HCT116 (cell line): ENCODE data around the gene SLC34A3. TPM values are rescaled to one million over a fixed set of nuclear protein-coding genes. Genes with fewer than 3 reads are reported as not detected.

Experiments used
- ATAC-seq: fragments of 200-7000 bp; cut with Tn5 transposase; 2 replicates; pipeline ENCODE4 v1.9.1; 2020; ENCODE audit warnings: mild to moderate bottlenecking, moderate library complexity
- BruUV-seq: library from RNA; stranded (reverse); fragments of 400-500 nt; replicated peaks from 2 replicates; lab custom pipeline; 2021; lab: Mats Ljungman, UMichigan
- CTCF ChIA-PET: fragments of 300-600 bp; sonication (Branson Sonifier 250); formaldehyde crosslinking; loops from one replicate; lab custom pipeline; 2021; ENCODE audit warnings: antibody characterized with exemption; lab: Charles Lee
- POLR2A ChIA-PET: fragments of 300-600, 350-600 bp; sonication (Branson Sonifier 250); formaldehyde crosslinking; loops from one replicate; lab custom pipeline; 2021; ENCODE audit warnings: antibody characterized with exemption; lab: Charles Lee
- RAD21 ChIA-PET, 2 experiments: fragments of 300-600 bp; sonication (Branson Sonifier 250); formaldehyde crosslinking; loops; one replicate each; lab custom pipeline; 2023; ENCODE audit warnings: low total read pairs in 2 of 2; ENCODE audit not compliant: uncharacterized antibody in 2 of 2, unreplicated experiment in 2 of 2, low non-redundant PET in 1 of 2; lab: Charles Lee
- DNase-seq: peaks from one replicate; pipeline ENCODE4 v3.0.0-alpha.2; 2010; ENCODE audit warnings: low read depth, low spot score
- H2AFZ ChIP-seq: fragments of 200-600 bp; shearing (Covaris generic), sonication (generic); 2 replicates; pipeline ENCODE4 v1.6.1; 2017; ENCODE audit warnings: low read depth, mixed run types, mixed read lengths, antibody characterized with exemption, low read length; ENCODE audit not compliant: poor library complexity, severe bottlenecking
- H3K27ac ChIP-seq: 2 replicates; pipeline ENCODE4 v1.5.1; 2012; ENCODE audit warnings: low read depth, low read length
- H3K27me3 ChIP-seq: fragments of 200-600 bp; sonication (generic); 2 replicates; pipeline ENCODE4 v1.6.1; 2016; ENCODE audit warnings: mixed run types, low read length, mixed read lengths; ENCODE audit not compliant: insufficient read depth
- H3K36me3 ChIP-seq, 2 experiments: fragments of 200-500 bp in 1 of 2; fragments of 200-600 bp in 1 of 2; sonication (Bioruptor generic) in 1 of 2; sonication (generic) in 1 of 2; 2 replicates each; pipeline versions ENCODE4 v1.5.1 to v1.6.1; 2014 to 2016; ENCODE audit warnings: low read length in 2 of 2, inconsistent platforms in 1 of 2, mixed read lengths in 1 of 2, mixed run types in 1 of 2; ENCODE audit not compliant: insufficient read depth in 2 of 2, control insufficient read depth in 1 of 2
- H3K4me1 ChIP-seq, 2 experiments: fragments of 200-600 bp in 1 of 2; sonication (generic) in 1 of 2; 2 replicates each; pipeline versions ENCODE4 v1.5.1 to v1.6.1; 2012 to 2017; ENCODE audit warnings: low read length in 2 of 2, inconsistent platforms in 1 of 2, mild to moderate bottlenecking in 1 of 2, mixed read lengths in 1 of 2, mixed run types in 1 of 2, moderate library complexity in 1 of 2; ENCODE audit not compliant: insufficient read depth in 2 of 2, control insufficient read depth in 1 of 2
- H3K4me2 ChIP-seq: fragments of 200-600 bp; sonication (generic); 2 replicates; pipeline ENCODE4 v1.6.1; 2017; ENCODE audit warnings: mixed run types, low read length, mixed read lengths
- H3K4me3 ChIP-seq, 2 experiments: fragments of 200-600 bp in 1 of 2; sonication (generic) in 1 of 2; replicated peaks in 1 of 2; 2 replicates each; pipeline ENCODE4 v1.5.1; 2011 to 2016; ENCODE audit warnings: low read length in 2 of 2, control low read depth in 1 of 2, low read depth in 1 of 2, mild to moderate bottlenecking in 1 of 2, mixed read lengths in 1 of 2, mixed run types in 1 of 2
- H3K79me2 ChIP-seq: fragments of 200-600 bp; sonication (generic); 2 replicates; pipeline ENCODE4 v1.6.1; 2017; ENCODE audit warnings: mild to moderate bottlenecking, mixed run types, low read length, moderate library complexity, mixed read lengths; ENCODE audit not compliant: insufficient read depth
- H3K9ac ChIP-seq: fragments of 200-600 bp; sonication (generic); 2 replicates; pipeline ENCODE4 v1.6.1; 2016; ENCODE audit warnings: low read length, mixed read lengths
- H3K9me2 ChIP-seq: fragments of 200-600 bp; sonication (generic), shearing (Covaris generic); 2 replicates; pipeline ENCODE4 v1.6.1; 2017; ENCODE audit warnings: mixed run types, mild to moderate bottlenecking, moderate library complexity; ENCODE audit not compliant: insufficient read depth
- H3K9me3 ChIP-seq, 2 experiments: fragments of 200-500 bp in 1 of 2; fragments of 200-600 bp in 1 of 2; sonication (Bioruptor generic) in 1 of 2; sonication (generic) in 1 of 2; 2 replicates each; pipeline ENCODE4 v1.6.1; 2014 to 2017; ENCODE audit warnings: low read length in 2 of 2, mixed read lengths in 2 of 2, inconsistent platforms in 1 of 2, low read depth in 1 of 2, mild to moderate bottlenecking in 1 of 2, mixed run types in 1 of 2, moderate library complexity in 1 of 2; ENCODE audit not compliant: control insufficient read depth in 1 of 2, insufficient read depth in 1 of 2
- H4K20me1 ChIP-seq: fragments of 200-600 bp; sonication (generic), shearing (Covaris generic); 2 replicates; pipeline ENCODE4 v1.6.1; 2017; ENCODE audit warnings: mixed run types, mild to moderate bottlenecking, moderate library complexity; ENCODE audit not compliant: insufficient read depth
- CEBPB ChIP-seq: IDR thresholded peaks from 2 replicates; pipeline ENCODE4 v1.6.1; 2012; ENCODE audit warnings: low read depth
- EGR1 ChIP-seq: IDR thresholded peaks from 2 replicates; pipeline ENCODE4 v1.6.1; 2012; ENCODE audit warnings: low read depth
- EZH2 ChIP-seq: fragments of 200-600 bp; sonication (generic); IDR thresholded peaks from 2 replicates; pipeline ENCODE4 v1.6.1; 2017; ENCODE audit warnings: antibody characterized with exemption, mixed run types
- EZH2phosphoT487 ChIP-seq: fragments of 200-600 bp; IDR thresholded peaks from 2 replicates; pipeline ENCODE4 v1.6.1; 2018; ENCODE audit warnings: antibody characterized with exemption, borderline replicate concordance
- FOSL1 ChIP-seq: IDR thresholded peaks from 2 replicates; pipeline ENCODE4 v1.6.1; 2012; ENCODE audit warnings: low read depth
- SIN3A ChIP-seq: IDR thresholded peaks from 2 replicates; pipeline ENCODE4 v1.6.1; 2012; ENCODE audit warnings: low read depth
- SRF ChIP-seq: IDR thresholded peaks from 2 replicates; pipeline ENCODE4 v1.6.1; 2012; ENCODE audit warnings: low read depth
- ZNF274 ChIP-seq: fragments of 200-500 bp; sonication (Bioruptor generic); IDR thresholded peaks from 2 replicates; pipeline ENCODE4 v1.6.1; 2014; ENCODE audit warnings: mild to moderate bottlenecking, low read depth, low read length, inconsistent platforms
- intact Hi-C: fragments of 100-400 bp; cut with micrococcal nuclease; formaldehyde crosslinking; loops from 2 replicates; pipeline ENCODE4 v1.10.0; 2022
- total RNA-seq: library from RNA; stranded (reverse); gene quantifications from one replicate; pipeline ENCODE4 v1.2.1, GENCODE V29; 2021; ENCODE audit not compliant: unreplicated experiment
- TF ChIP-seq, protein P1 (sequence below), 3 experiments: fragments of 200-600 bp in 1 of 3; sonication (generic) in 1 of 3; IDR thresholded peaks in 2 of 3; conservative IDR thresholded peaks in 1 of 3; 2 replicates each; pipeline ENCODE4 v1.5.1; 2012 to 2017; ENCODE audit warnings: low read depth in 2 of 3, low read length in 2 of 3, antibody characterized with exemption in 1 of 3, borderline replicate concordance in 1 of 3, control low read depth in 1 of 3, mild to moderate bottlenecking in 1 of 3, mixed read lengths in 1 of 3, mixed run types in 1 of 3, moderate library complexity in 1 of 3; ENCODE audit not compliant: insufficient read depth in 1 of 3
- TF ChIP-seq, protein P2 (sequence below): IDR thresholded peaks from 2 replicates; pipeline ENCODE4 v1.6.1; 2012; ENCODE audit warnings: low read depth
- TF ChIP-seq, protein P3 (sequence below): IDR thresholded peaks from 2 replicates; pipeline ENCODE4 v1.6.1; 2012
- TF ChIP-seq, protein P4 (sequence below): IDR thresholded peaks from 2 replicates; pipeline ENCODE4 v1.6.1; 2011; ENCODE audit warnings: mild to moderate bottlenecking, low read length, moderate library complexity; ENCODE audit not compliant: insufficient replicate concordance; ENCODE audit errors: extremely low read depth

Gene SLC34A3
- total RNA-seq, 1 experiment from 2014 or later = 0.15 TPM

DNA sequence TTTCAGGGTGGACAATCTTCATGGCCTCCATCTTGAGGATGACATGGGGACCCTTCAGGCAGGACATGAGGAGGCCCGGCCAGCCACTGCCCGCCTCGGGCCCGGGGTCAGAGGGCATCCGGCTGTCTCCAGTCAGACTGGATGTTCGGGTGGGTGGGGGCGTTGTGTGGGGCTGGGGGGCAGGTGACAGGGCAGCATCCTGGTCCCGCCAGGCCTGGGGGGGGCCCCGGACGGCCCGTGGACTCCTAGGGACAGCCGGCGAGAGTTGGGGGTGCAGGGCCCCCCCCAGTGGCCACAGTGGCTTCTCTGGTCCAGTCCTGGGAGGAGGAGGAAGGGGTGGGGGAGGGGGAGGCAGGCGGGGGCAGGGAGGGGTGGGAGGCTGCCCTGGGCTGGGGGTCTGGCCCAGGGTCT lies 9.6 kb upstream of the SLC34A3 start:
- CTCF ChIA-PET = interaction anchor here (0.7 kb wide), 1 partner anchor 23 kb away, joined by 6 read pairs; no protein-coding TSS in a partner anchor
- no peak overlapping the region for H3K9ac ChIP-seq
- ATAC-seq (no peak), DNase-seq (no peak)
- intact Hi-C loops = loop anchor here (10.0 kb wide), 1 partner anchor 436 kb away; no protein-coding TSS in a partner anchor
- no TSS peak for BruUV-seq
- no peaks in the 10 kb centered on the region for H3K9me2 ChIP-seq
- peaks cover 48 to 80% of the 10 kb centered on the region in 2 experiments for H3K4me1 ChIP-seq
- peak overlapping the region; percentile 74 for H3K4me2 ChIP-seq
- POLR2A ChIA-PET = interaction anchor here (1.2 kb wide), 1 partner anchor 20 kb away, joined by 3 read pairs; the partner anchor contains the start of gene TUBB4B
- peak overlapping the region; percentile 50 to 60; a peak in 3 of 4 replicates for H3K4me3 ChIP-seq
- RAD21 ChIA-PET = no interaction called here
- no peaks in the 10 kb centered on the region for H3K36me3 ChIP-seq
- H3K27ac ChIP-seq = peak overlapping the region; percentile 98; the same call in 1 of the 2 replicates
- H3K27me3 ChIP-seq = no peaks in the 10 kb centered on the region
- H3K9me3 ChIP-seq = no peaks in the 10 kb centered on the region
- no peaks in the 10 kb centered on the region for H3K79me2 ChIP-seq
- no peaks in the 10 kb centered on the region for H4K20me1 ChIP-seq
- no peak for TF ChIP-seq ZNF274
- TF ChIP-seq, protein P1, sequence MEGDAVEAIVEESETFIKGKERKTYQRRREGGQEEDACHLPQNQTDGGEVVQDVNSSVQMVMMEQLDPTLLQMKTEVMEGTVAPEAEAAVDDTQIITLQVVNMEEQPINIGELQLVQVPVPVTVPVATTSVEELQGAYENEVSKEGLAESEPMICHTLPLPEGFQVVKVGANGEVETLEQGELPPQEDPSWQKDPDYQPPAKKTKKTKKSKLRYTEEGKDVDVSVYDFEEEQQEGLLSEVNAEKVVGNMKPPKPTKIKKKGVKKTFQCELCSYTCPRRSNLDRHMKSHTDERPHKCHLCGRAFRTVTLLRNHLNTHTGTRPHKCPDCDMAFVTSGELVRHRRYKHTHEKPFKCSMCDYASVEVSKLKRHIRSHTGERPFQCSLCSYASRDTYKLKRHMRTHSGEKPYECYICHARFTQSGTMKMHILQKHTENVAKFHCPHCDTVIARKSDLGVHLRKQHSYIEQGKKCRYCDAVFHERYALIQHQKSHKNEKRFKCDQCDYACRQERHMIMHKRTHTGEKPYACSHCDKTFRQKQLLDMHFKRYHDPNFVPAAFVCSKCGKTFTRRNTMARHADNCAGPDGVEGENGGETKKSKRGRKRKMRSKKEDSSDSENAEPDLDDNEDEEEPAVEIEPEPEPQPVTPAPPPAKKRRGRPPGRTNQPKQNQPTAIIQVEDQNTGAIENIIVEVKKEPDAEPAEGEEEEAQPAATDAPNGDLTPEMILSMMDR (IDR thresholded peaks at IDR 0.05 in 2 of 3, conservative IDR thresholded peaks at IDR 0.05 in 1 of 3; ENCODE audit: borderline replicate concordance in 1 of 3, insufficient read depth in 1 of 3, low read depth in 2 of 3, low read length in 2 of 3) = no peak
- TF ChIP-seq EGR1 = no peak
- TF ChIP-seq EZH2phosphoT487 = no peak
- TF ChIP-seq, protein P2, sequence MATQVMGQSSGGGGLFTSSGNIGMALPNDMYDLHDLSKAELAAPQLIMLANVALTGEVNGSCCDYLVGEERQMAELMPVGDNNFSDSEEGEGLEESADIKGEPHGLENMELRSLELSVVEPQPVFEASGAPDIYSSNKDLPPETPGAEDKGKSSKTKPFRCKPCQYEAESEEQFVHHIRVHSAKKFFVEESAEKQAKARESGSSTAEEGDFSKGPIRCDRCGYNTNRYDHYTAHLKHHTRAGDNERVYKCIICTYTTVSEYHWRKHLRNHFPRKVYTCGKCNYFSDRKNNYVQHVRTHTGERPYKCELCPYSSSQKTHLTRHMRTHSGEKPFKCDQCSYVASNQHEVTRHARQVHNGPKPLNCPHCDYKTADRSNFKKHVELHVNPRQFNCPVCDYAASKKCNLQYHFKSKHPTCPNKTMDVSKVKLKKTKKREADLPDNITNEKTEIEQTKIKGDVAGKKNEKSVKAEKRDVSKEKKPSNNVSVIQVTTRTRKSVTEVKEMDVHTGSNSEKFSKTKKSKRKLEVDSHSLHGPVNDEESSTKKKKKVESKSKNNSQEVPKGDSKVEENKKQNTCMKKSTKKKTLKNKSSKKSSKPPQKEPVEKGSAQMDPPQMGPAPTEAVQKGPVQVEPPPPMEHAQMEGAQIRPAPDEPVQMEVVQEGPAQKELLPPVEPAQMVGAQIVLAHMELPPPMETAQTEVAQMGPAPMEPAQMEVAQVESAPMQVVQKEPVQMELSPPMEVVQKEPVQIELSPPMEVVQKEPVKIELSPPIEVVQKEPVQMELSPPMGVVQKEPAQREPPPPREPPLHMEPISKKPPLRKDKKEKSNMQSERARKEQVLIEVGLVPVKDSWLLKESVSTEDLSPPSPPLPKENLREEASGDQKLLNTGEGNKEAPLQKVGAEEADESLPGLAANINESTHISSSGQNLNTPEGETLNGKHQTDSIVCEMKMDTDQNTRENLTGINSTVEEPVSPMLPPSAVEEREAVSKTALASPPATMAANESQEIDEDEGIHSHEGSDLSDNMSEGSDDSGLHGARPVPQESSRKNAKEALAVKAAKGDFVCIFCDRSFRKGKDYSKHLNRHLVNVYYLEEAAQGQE = no peak
- no peak for TF ChIP-seq EZH2
- TF ChIP-seq, protein P3, sequence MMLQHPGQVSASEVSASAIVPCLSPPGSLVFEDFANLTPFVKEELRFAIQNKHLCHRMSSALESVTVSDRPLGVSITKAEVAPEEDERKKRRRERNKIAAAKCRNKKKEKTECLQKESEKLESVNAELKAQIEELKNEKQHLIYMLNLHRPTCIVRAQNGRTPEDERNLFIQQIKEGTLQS = no peak
- TF ChIP-seq SRF = no peak
- TF ChIP-seq CEBPB = no peak
- TF ChIP-seq SIN3A = no peak
- TF ChIP-seq FOSL1 = no peak
- TF ChIP-seq, protein P4, sequence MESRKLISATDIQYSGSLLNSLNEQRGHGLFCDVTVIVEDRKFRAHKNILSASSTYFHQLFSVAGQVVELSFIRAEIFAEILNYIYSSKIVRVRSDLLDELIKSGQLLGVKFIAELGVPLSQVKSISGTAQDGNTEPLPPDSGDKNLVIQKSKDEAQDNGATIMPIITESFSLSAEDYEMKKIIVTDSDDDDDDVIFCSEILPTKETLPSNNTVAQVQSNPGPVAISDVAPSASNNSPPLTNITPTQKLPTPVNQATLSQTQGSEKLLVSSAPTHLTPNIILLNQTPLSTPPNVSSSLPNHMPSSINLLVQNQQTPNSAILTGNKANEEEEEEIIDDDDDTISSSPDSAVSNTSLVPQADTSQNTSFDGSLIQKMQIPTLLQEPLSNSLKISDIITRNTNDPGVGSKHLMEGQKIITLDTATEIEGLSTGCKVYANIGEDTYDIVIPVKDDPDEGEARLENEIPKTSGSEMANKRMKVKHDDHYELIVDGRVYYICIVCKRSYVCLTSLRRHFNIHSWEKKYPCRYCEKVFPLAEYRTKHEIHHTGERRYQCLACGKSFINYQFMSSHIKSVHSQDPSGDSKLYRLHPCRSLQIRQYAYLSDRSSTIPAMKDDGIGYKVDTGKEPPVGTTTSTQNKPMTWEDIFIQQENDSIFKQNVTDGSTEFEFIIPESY = no peak
- H2AFZ ChIP-seq = no peak overlapping the region
